ENCODE data around the gene RPL28. TPM values are rescaled to one million over a fixed set of nuclear protein-coding genes. Genes with fewer than 3 reads are reported as not detected.

The RPL28 gene
- total RNA-seq, result 346 and 438 TPM in 2 replicates

GRCh38 chr19:55385724-55386492, at the start of gene RPL28:
RPL28 (plus strand) TSS chr19:55385932; CDS start chr19:55386358, 426 bp downstream.

GRCh38 chr19:55339105-55339888, 46.4 kb upstream of the RPL28 start, which contains the start of gene KMT5C:
KMT5C (plus strand) TSS chr19:55339876; CDS start chr19:55341937, 2,061 bp downstream.

GRCh38 chr19:55354698-55355212, 31.0 kb upstream of the RPL28 start, which contains the start of gene COX6B2:
COX6B2 (minus strand) TSS chr19:55354719; CDS start chr19:55354521, 198 bp downstream.

GRCh38 chr19:55362990-55363716, 22.6 kb upstream of the RPL28 start, which contains the start of gene GARIN5B:
GARIN5B (minus strand) TSS chr19:55363260; CDS start chr19:55363066, 194 bp downstream.

GRCh38 chr19:55370305-55370988, 15.3 kb upstream of the RPL28 start, which contains the start of gene IL11:
IL11 (minus strand) TSS chr19:55370463; CDS start chr19:55370310, 153 bp downstream.

GRCh38 chr19:55376241-55376933, 9.3 kb upstream of the RPL28 start, which contains the start of gene TMEM190:
TMEM190 (plus strand) TSS chr19:55376826; CDS start chr19:55376854, 28 bp downstream.

GRCh38 chr19:55384131-55384919, 1.4 kb upstream of the RPL28 start, which contains the start of gene TMEM238:
TMEM238 (minus strand) TSS chr19:55384292; CDS start chr19:55384259, 33 bp downstream.

GRCh38 chr19:55407550-55407799, 21.7 kb downstream of the RPL28 start, which contains the start of gene UBE2S:
UBE2S (minus strand) TSS chr19:55407788; CDS start chr19:55407589, 199 bp downstream.

GRCh38 chr19:55443045-55443823, 57.5 kb downstream of the RPL28 start, which contains the start of gene SHISA7:
SHISA7 (minus strand) TSS chr19:55443300; CDS start chr19:55442863, 437 bp downstream.

Other genes starting within 250 kb of the RPL28 start
- gene TNNT1, start 236.7 kb upstream of the RPL28 start, total RNA-seq, result 1.0 and 2.9 TPM in 2 replicates
- not detected in 2 replicates for gene TNNI3, start 228.2 kb upstream of the RPL28 start, total RNA-seq
- gene DNAAF3, start 219.3 kb upstream of the RPL28 start, total RNA-seq, result 0.27 and 0.29 TPM in 2 replicates
- gene SYT5, start 205.6 kb upstream of the RPL28 start, total RNA-seq, result 0.07 TPM in 1 of 2 replicates, not detected in the other
- gene PTPRH, start 176.4 kb upstream of the RPL28 start, total RNA-seq, result 0.22 and 0.53 TPM in 2 replicates
- 1.4 and 1.7 TPM in 2 replicates for gene TMEM86B, start 157.2 kb upstream of the RPL28 start, total RNA-seq
- gene PPP6R1, start 126.9 kb upstream of the RPL28 start, total RNA-seq, result 43.8 and 52.8 TPM in 2 replicates
- 28.6 and 31.8 TPM in 2 replicates for gene HSPBP1, start 105.8 kb upstream of the RPL28 start, total RNA-seq
- gene BRSK1, start 101.9 kb upstream of the RPL28 start, total RNA-seq, result 1.6 TPM in 1 of 2 replicates, not detected in the other
- gene TMEM150B, start 60.6 kb upstream of the RPL28 start, total RNA-seq, result not detected in 2 replicates
- 5.0 and 5.7 TPM in 2 replicates for gene KMT5C, start 46.1 kb upstream of the RPL28 start, total RNA-seq
- 0.29 TPM in 1 of 2 replicates, not detected in the other for gene COX6B2, start 31.2 kb upstream of the RPL28 start, total RNA-seq
- not detected in 2 replicates for gene GARIN5B, start 22.7 kb upstream of the RPL28 start, total RNA-seq
- not detected in 2 replicates for gene IL11, start 15.5 kb upstream of the RPL28 start, total RNA-seq
- gene TMEM190, start 9.1 kb upstream of the RPL28 start, total RNA-seq, result not detected in 2 replicates
- not detected in 2 replicates for gene TMEM238, start 1.6 kb upstream of the RPL28 start, total RNA-seq
- 110 and 177 TPM in 2 replicates for gene UBE2S, start 21.9 kb downstream of the RPL28 start, total RNA-seq
- gene SHISA7, start 57.4 kb downstream of the RPL28 start, total RNA-seq, result not detected in 2 replicates
- 33.5 and 43.0 TPM in 2 replicates for gene ISOC2, start 75.7 kb downstream of the RPL28 start, total RNA-seq
- not detected in 2 replicates for gene C19orf85, start 78.8 kb downstream of the RPL28 start, total RNA-seq
- 2.4 and 3.2 TPM in 2 replicates for gene ZNF628, start 90.7 kb downstream of the RPL28 start, total RNA-seq
- 8.9 and 9.6 TPM in 2 replicates for gene NAT14, start 99.3 kb downstream of the RPL28 start, total RNA-seq
- 0.27 and 0.79 TPM in 2 replicates for gene SSC5D, start 102.5 kb downstream of the RPL28 start, total RNA-seq
- not detected in 2 replicates for gene SBK2, start 151.2 kb downstream of the RPL28 start, total RNA-seq
- gene SBK3, start 159.6 kb downstream of the RPL28 start, total RNA-seq, result 0.27 and 0.65 TPM in 2 replicates
- gene ZNF579, start 194.9 kb downstream of the RPL28 start, total RNA-seq, result 4.1 and 5.1 TPM in 2 replicates
- gene FIZ1, start 213.6 kb downstream of the RPL28 start, total RNA-seq, result 3.2 and 4.2 TPM in 2 replicates
- gene ZNF524, start 214.4 kb downstream of the RPL28 start, total RNA-seq, result 7.2 and 9.0 TPM in 2 replicates
- 1.6 and 1.8 TPM in 2 replicates for gene ZNF865, start 219.7 kb downstream of the RPL28 start, total RNA-seq
- gene ZNF784, start 238.6 kb downstream of the RPL28 start, total RNA-seq, result 2.0 and 2.4 TPM in 2 replicates

Measured in thoracic aorta endothelial cell (primary cell).